HG03575 (cell line): ENCODE measurements around the gene DIABLO.
"Not testable (repeated sequence)": the region's sequence is repeated elsewhere in the genome, so short reads cannot be mapped to it uniquely, and the experiment has no call there.

Experiments
- ATAC-seq: cut with Tn5 transposase; IDR thresholded peaks from one replicate; pipeline ENCODE4 v1.9.1; 2021; ENCODE audit not compliant: unreplicated experiment, insufficient number of reproducible peaks, low FRiP score; ENCODE audit errors: extremely low read depth

Gene DIABLO

GRCh38 chr12:122226366-122227125, 694 bp upstream of the DIABLO start:
- peak; percentile 5 for ATAC-seq

GRCh38 chr12:122216445-122216844, 9.4 kb downstream of the DIABLO start:
- no peak for ATAC-seq

- ATAC-seq: no peak
Measured at GRCh38 chr12:122215771-122216170, 10.1 kb downstream of the DIABLO start.

GRCh38 chr12:122208073-122208820, 17.6 kb downstream of the DIABLO start:
- ATAC-seq: no peak

- no peak for ATAC-seq
Measured at GRCh38 chr12:122207391-122207790, 18.5 kb downstream of the DIABLO start.

GRCh38 chr12:122206976-122207375, 18.9 kb downstream of the DIABLO start:
- no peak for ATAC-seq

- ATAC-seq: no peak
Measured at GRCh38 chr12:122206111-122206881, 19.6 kb downstream of the DIABLO start.

GRCh38 chr12:122205053-122205925, 20.6 kb downstream of the DIABLO start:
- ATAC-seq: no peak

- ATAC-seq: no peak
Measured at GRCh38 chr12:122204167-122205052, 21.4 kb downstream of the DIABLO start.

- no peak for ATAC-seq
Measured at GRCh38 chr12:122203301-122204166, 22.3 kb downstream of the DIABLO start, which contains the start of gene B3GNT4. B3GNT4 (plus strand) TSS chr12:122203709; CDS start chr12:122204619, 910 bp downstream.

- not testable (repeated sequence) for ATAC-seq
Measured at GRCh38 chr12:122202811-122203210, 23.0 kb downstream of the DIABLO start.

GRCh38 chr12:122202017-122202416, 23.8 kb downstream of the DIABLO start:
- ATAC-seq: no peak

- no peak for ATAC-seq
Measured at GRCh38 chr12:122201381-122201780, 24.5 kb downstream of the DIABLO start.

- ATAC-seq: no peak
Measured at GRCh38 chr12:122200541-122201175, 25.2 kb downstream of the DIABLO start.

- no peak for ATAC-seq
Measured at GRCh38 chr12:122199484-122200355, 26.1 kb downstream of the DIABLO start.

GRCh38 chr12:122197612-122197966, 28.3 kb downstream of the DIABLO start:
- no peak for ATAC-seq
